ENCODE results near the gene CDH1. TPM values are rescaled to one million over a fixed set of nuclear protein-coding genes. Genes with fewer than 3 reads are reported as not detected.
A peak's percentile ranks its signal among the peaks of the same experiment; 100 is the strongest.

CDH1 gene
- total RNA-seq, 2 donors from 2014 or later: 118 to 123 TPM

DNA sequence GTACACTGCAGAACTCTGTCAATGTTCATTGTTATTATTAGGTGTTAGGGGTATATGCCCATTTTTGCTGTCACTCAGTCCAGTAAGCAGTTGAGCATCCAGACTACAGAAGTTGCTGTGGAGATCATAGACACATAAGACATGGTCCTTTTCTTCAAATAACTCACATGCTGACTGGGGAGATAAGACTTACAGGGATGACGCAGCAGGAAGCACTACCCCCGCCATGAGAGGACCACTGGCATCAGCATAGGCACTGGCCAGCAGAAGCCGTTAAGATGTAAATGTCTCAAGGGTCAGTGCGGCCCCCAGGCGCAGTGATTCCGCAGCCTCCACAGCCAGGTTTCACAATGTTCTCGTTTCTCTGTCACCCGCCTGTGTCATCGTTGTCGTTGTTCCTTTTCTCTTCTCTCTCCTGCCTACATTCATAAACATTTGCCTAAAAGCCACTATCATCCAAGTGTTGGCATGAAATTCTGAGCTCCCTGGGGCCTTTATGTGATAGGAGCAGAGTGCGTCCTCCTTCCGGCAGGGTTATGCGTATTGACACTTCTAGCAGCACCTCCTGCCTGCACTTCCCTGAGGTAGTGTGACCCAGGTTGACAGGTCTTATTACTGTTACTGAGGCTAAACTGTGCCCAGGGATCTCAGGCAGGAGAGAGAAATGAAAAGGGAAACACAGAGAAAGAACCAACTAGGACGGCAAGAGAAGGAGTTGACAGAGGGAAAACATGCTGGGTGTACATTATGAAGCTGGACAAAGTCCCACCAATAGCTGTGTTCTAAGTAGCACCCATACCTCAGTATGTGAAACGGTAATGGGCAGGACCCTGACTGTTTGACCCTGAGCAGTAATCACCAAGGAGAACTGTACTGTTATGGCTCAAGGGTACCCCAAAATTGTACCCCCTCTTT, 124.1 kb downstream of the CDH1 start:
- Mint-ChIP-seq H3K4me3 (no peak overlapping the region), H3K4me1 (peaks cover 3% of the 10 kb centered on the region), H3K36me3 (ENCODE audit: low read depth) (peaks cover 13% of the 10 kb centered on the region), H3K27me3 (ENCODE audit: insufficient read depth) (no peaks in the 10 kb centered on the region), H3K27ac (no peak overlapping the region), H3K9me3 (peaks cover 6% of the 10 kb centered on the region)
- Histone ChIP-seq H3K27me3 (ENCODE audit: control insufficient read depth, insufficient read depth, low read length, poor library complexity, severe bottlenecking) (no peaks in the 10 kb centered on the region), H3K4me1 (ENCODE audit: control insufficient read depth, insufficient read depth, low read length) (no peaks in the 10 kb centered on the region), H3K9me3 (ENCODE audit: control insufficient read depth, low read length) (no peaks in the 10 kb centered on the region), H3K4me3 (ENCODE audit: low read length) (no peak overlapping the region), H3K27ac (ENCODE audit: low read depth, low read length) (no peak overlapping the region), H3K36me3 (ENCODE audit: control insufficient read depth, insufficient read depth, low read length) (peaks cover 6% of the 10 kb centered on the region), H3K9ac (ENCODE audit: extremely low read depth, low read length, poor library complexity, severe bottlenecking) (no peak overlapping the region)
- TF ChIP-seq CTCF (conservative IDR thresholded peaks at IDR 0.05): no peak
- DNase-seq: no peak
- 90 to 91% methylated on average over 14 to 15 of the region's 15 CpGs for WGBS, 2 experiments (ENCODE audit: insufficient coverage in 1 of 2, insufficient read length in 1 of 2)

DNA sequence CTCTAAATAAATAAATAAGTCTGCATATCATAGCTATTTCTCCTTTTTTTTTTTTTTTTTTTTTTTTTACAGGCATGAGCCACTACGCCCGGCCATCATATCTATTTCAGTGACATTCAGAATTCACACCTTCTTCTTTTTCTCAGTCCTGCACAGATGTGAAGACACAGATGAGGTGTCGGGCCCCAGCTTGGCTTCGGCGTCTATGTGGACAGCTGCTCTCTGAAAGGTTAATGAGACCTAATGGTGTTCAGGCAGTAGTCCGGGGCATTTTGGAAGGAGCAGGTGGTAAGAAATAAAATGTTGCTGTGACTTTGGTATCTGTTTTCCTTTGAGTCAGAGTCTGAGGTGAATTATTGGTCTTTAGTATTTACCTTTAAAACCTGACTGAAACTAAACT, 129.8 kb downstream of the CDH1 start:
- TF ChIP-seq CTCF (conservative IDR thresholded peaks at IDR 0.05): no peak
- no peaks in the 10 kb centered on the region for H3K27me3 Mint-ChIP-seq (ENCODE audit: insufficient read depth)
- Histone ChIP-seq H3K27me3 (ENCODE audit: control insufficient read depth, insufficient read depth, low read length, poor library complexity, severe bottlenecking) (no peaks in the 10 kb centered on the region), H3K9me3 (ENCODE audit: control insufficient read depth, low read length) (no peaks in the 10 kb centered on the region), H3K27ac (ENCODE audit: low read depth, low read length) (no peak overlapping the region), H3K36me3 (ENCODE audit: control insufficient read depth, insufficient read depth, low read length) (no peaks in the 10 kb centered on the region), H3K4me1 (ENCODE audit: control insufficient read depth, insufficient read depth, low read length) (peaks cover 4% of the 10 kb centered on the region), H3K4me3 (ENCODE audit: low read length) (no peak overlapping the region), H3K9ac (ENCODE audit: extremely low read depth, low read length, poor library complexity, severe bottlenecking) (no peak overlapping the region)
- H3K9me3 Mint-ChIP-seq: no peaks in the 10 kb centered on the region
- H3K27ac Mint-ChIP-seq: no peak overlapping the region
- no peak overlapping the region for H3K4me3 Mint-ChIP-seq
- DNase-seq: no peak
- peaks cover 15% of the 10 kb centered on the region for H3K4me1 Mint-ChIP-seq
- peaks cover 21% of the 10 kb centered on the region for H3K36me3 Mint-ChIP-seq (ENCODE audit: low read depth)
- 94 to 100% methylated on average over 5 to 6 of the region's 6 CpGs for WGBS, 2 experiments (ENCODE audit: insufficient coverage in 1 of 2, insufficient read length in 1 of 2)

DNA sequence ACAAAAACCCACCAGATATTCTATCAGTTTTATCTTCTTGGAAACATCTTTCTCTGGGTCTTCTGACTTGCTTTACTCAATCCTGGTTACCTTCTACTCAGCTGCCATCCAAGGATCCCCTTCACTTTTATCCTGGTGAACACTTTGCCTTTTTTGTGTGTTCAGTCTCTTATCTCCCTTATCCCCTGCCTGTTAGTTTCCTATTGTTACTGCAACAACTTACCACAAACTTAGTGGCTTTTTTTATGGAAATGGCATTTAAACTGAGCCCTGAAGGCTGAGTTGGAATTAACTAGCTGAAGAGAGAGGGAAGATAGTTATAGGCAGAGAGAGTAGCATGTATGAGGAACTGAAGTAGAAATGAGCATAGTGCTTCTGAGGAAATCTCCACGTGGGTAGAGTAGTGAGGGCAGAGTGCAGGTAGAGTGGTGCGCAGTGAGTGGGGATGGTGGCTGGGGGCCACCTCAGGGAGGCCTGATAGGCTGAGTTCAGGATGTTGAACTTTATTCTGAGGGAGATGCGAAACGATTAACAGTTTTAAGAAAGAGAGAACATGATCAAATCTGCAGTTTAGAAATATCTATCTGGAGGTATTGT, 132.5 kb downstream of the CDH1 start:
- H3K4me3 ChIP-seq (ENCODE audit: low read length): no peak overlapping the region
- Mint-ChIP-seq H3K36me3 (ENCODE audit: low read depth) (peaks cover 14% of the 10 kb centered on the region), H3K27ac (peak overlapping the region; percentile 3), H3K4me1 (peaks cover 15% of the 10 kb centered on the region), H3K27me3 (ENCODE audit: insufficient read depth) (no peaks in the 10 kb centered on the region), H3K9me3 (no peaks in the 10 kb centered on the region), H3K4me3 (no peak overlapping the region)
- no peaks in the 10 kb centered on the region for H3K9me3 ChIP-seq (ENCODE audit: control insufficient read depth, low read length)
- no peak overlapping the region for H3K9ac ChIP-seq (ENCODE audit: extremely low read depth, low read length, poor library complexity, severe bottlenecking)
- no peak overlapping the region for H3K27ac ChIP-seq (ENCODE audit: low read depth, low read length)
- TF ChIP-seq CTCF (conservative IDR thresholded peaks at IDR 0.05): no peak
- peaks cover 4% of the 10 kb centered on the region for H3K4me1 ChIP-seq (ENCODE audit: control insufficient read depth, insufficient read depth, low read length)
- no peaks in the 10 kb centered on the region for H3K27me3 ChIP-seq (ENCODE audit: control insufficient read depth, insufficient read depth, low read length, poor library complexity, severe bottlenecking)
- WGBS, 2 experiments (ENCODE audit: insufficient coverage in 1 of 2, insufficient read length in 1 of 2): 83 to 96% methylated on average over 3 to 4 of the region's 4 CpGs
- peaks cover 4% of the 10 kb centered on the region for H3K36me3 ChIP-seq (ENCODE audit: control insufficient read depth, insufficient read depth, low read length)
- DNase-seq: no peak

Measured in endodermal cell (in vitro differentiated cells).